ENCODE data around the gene CCDC170.
"Not testable (repeated sequence)": the region's sequence is repeated elsewhere in the genome, so short reads cannot be mapped to it uniquely, and the experiment has no call there.

Gene CCDC170

DNA sequence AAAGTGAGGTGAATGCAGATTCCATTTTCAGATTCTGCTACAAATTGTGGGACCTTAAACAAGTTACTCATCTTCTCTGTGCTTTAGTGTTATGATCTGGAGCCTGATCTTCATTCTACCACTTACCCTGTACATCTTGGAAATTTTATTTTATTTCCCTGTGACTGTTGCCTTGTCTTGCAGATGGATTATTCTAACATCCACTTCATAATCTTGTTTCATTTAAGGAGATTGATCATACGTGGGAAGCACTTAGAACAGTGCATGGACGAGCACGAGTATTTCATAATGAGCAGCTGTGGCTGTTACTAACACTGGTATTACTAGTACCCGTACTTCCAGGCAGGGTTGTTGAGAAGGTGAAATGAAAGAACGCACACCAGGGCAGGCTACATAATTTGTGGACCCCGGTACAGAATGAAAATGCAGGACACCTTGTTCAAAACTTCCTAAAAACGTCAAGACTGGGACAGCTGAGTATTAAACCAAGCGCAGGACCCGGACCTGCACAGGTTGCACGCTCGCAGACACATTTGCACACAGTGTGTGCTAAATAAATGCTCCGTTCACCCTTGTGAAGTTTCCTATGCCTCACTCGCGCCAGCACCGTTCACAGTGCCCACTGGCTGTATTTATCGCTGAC is 535 bp upstream of the CCDC170 start:
- FAIRE-seq (no peak), DNase-seq (ENCODE audit: low spot score) (no peak)

- FAIRE-seq (no peak), DNase-seq (ENCODE audit: low spot score) (peak; percentile 36)
Observed at GRCh38 chr6:151494235-151494935, 568 bp downstream of the CCDC170 start.

- no peak for FAIRE-seq
- no peak for DNase-seq (ENCODE audit: low spot score)
Observed at GRCh38 chr6:151494936-151495320, 1.1 kb downstream of the CCDC170 start.

- no peak for DNase-seq (ENCODE audit: low spot score)
- FAIRE-seq: no peak
Observed at GRCh38 chr6:151495380-151495779, 1.6 kb downstream of the CCDC170 start.

DNA sequence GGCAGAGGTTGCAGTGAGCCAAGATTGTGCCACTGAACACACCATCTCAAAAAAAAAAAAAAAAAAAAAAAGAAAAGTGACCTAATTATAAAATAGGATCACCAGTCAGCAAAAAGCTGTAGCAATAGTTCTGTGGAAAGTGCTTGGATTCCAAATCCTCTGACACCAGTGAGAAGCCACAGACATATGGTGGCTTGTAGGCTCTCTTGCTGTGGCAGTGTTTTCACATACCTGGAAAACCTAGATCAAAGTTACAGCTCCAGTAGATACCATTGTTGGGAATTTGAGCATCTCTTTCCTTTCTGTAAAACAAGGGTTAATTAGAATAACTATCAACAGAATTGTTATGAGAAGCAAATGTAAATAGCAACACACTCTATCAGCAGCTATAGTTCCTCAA is 4.1 kb downstream of the CCDC170 start:
- FAIRE-seq (no peak), DNase-seq (ENCODE audit: low spot score) (no peak)

DNA sequence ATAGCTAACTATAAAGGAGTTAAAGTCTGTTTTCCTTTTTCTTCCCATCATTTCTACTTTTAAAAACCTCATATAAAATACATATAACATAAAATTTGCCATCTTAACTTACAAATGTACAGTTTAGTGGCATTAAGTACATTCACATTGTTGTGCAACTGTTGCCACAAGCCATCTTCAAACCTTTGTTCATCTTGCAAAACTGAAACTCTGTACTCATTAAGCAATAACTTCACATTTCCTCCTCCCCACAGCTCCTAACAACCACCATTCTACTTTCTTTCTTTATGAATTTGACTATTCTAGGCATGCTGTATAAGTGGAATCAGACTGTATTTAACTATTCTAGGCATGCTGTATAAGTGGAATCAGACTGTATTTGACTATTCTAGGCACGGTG is 4.5 kb downstream of the CCDC170 start:
- FAIRE-seq: no peak
- DNase-seq (ENCODE audit: low spot score): no peak

GRCh38 chr6:151499551-151499950 is 5.7 kb downstream of the CCDC170 start:
- FAIRE-seq (no peak), DNase-seq (ENCODE audit: low spot score) (no peak)

DNA sequence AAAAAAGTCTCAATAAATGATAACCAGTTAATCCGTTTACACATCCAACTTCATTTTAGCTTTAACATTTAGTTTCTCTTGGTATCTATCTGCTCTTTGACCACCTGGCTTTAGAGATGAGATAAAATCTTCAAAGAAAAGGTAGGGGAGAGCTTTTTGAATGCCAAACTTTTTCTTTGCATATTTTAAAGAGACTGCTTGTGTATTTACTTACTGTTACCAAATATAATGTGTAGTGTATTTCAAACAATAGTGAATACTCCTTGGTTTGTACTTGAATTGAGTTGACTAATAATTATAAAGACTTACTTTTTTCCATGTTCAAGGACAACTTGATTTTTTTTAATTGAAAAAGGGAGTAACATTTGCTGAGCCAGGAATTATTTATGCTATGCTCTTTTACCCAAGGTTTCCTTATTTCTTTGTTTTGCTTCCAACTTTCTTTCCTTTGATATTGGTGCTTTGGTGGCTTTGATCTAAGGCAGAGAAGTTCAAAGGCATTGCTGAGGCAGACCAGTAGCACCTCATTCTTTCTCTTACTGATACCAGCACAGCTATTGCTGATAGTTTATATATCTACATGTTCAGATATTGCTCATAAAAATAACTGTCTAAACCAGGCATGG is 7.8 kb downstream of the CCDC170 start:
- FAIRE-seq (no peak), DNase-seq (ENCODE audit: low spot score) (no peak)

GRCh38 chr6:151502499-151502898 is 8.7 kb downstream of the CCDC170 start:
- no peak for FAIRE-seq
- peak; percentile 35 for DNase-seq (ENCODE audit: low spot score)

DNA sequence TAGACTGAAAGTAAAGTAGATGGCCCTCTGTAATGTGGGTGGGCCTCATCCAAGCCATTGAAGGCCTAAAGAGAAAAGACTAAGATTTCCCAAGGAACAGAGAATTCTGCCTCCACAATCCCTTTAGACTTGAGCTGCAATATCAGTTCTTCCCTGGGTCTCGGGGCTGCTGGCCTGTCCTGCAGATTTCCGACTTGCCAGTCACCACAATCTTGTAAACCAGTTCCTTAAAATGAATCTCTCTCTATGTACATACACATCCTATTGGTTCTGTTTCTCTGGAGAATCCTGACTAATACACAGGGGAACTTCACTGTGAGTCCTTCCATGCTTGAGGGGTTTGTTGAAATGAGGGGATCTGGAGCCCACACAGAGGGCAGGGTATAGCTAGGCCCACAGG is 12.9 kb downstream of the CCDC170 start:
- FAIRE-seq: no peak

GRCh38 chr6:151509048-151509447 is 15.2 kb downstream of the CCDC170 start:
- DNase-seq (ENCODE audit: low spot score) (no peak), FAIRE-seq (no peak)

More for the DNA sequence above, 12.9 kb downstream of the CCDC170 start:
- DNase-seq (ENCODE audit: low spot score): no peak

- no peak for DNase-seq (ENCODE audit: low spot score)
- peak; percentile 20 for FAIRE-seq
Observed at GRCh38 chr6:151512481-151512880, 18.7 kb downstream of the CCDC170 start.

- DNase-seq (ENCODE audit: low spot score) (no peak), FAIRE-seq (no peak)
Observed at GRCh38 chr6:151514000-151514730, 20.3 kb downstream of the CCDC170 start.

GRCh38 chr6:151518992-151519391 is 25.2 kb downstream of the CCDC170 start:
- FAIRE-seq; DNase-seq (ENCODE audit: low spot score): not testable (repeated sequence)

DNA sequence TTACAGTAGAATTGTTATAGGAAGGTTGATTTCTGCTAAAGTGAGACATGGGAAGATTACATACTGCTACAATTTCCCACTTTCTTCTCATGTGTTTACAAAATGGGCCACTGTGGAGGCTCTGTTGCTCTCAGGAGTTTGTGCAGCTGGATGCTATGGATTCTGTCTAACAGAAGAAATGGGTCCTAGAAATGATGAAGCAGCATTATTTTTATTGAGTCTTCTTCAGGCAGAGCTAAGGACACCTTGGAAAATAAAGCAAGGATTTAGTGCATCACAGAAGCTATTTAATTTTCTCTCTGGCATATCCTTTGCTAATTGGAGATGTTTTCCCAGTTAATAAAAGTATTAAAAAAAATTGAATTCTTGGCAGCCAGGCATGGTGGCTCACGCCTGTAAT is 29.2 kb downstream of the CCDC170 start:
- FAIRE-seq: no peak

DNA sequence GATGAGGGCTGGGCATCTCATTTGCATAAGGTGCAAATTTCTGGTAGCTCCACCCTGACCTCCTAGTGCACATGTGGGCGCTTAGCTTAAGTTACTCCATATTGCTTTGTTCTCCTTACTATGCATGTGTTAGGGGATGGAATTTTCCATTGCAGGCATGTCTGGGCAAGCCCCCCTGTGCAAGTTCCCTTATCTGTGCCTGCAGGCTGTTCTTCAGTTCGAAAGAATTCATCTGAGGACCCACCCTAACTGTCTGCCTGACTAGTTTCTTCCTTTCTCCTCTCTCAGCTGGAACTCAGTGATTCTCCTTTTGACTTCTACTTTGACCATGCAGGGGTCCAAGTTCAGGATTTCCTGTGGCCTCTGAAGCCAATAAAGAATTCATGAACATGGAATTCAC is 30.2 kb downstream of the CCDC170 start:
- DNase-seq (ENCODE audit: low spot score) (no peak), FAIRE-seq (no peak)

More for the DNA sequence above, 29.2 kb downstream of the CCDC170 start:
- DNase-seq (ENCODE audit: low spot score): no peak

DNA sequence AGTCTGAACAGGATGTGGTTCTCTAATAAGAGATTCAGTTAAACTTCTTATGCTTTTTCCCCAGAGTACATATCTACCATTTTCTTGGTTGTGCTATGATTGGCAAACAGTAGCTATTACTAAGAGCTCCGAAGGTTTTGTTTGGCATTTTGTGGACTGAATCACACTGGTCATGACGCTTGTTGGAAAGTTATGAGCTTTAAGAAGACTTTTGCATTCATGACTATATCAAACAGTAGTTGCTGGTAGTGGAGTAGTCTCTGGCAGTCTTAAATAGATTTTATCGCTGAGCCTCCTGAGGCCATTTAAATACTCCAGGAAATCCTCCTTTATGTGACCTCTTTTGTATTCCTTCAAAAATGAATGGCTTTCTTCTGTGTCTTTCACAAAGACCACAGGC is 40.8 kb downstream of the CCDC170 start:
- no peak for DNase-seq (ENCODE audit: low spot score)

DNA sequence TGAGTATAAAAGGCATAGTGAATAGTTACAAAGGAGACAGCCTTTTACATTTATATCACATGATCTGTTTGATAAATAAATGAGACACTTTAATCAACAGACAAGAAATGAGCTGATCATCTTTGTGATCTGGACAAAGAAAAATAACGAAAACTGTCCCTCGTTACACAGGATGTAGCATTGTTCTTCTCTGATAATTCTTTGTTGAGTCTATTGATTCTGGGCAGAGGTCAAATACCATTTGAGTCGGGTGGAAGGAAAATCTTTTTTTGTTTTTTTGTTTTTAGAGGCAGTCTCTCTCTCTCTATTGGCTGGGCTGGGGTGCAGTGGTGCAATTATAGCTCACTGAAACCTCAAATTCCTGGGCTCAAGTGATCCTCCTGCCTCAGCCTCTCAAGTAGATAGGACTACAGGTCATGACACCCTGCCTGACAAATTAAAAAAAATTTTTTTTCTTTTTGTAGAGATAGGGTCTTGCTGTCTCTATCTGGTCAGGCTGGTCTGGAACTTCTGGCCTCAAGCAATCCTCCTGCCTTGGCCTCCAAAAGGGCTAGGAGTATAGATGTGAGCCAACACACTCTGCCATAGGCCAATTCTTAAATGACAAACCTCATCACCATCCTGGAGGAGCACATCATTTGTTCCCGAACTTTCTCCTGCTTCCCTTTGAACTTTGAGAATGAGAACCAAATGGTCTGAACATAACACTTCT is 41.8 kb downstream of the CCDC170 start:
- FAIRE-seq: no peak

More for the DNA sequence above, 40.8 kb downstream of the CCDC170 start:
- FAIRE-seq: no peak

GRCh38 chr6:151536188-151536479 is 42.3 kb downstream of the CCDC170 start:
- DNase-seq (ENCODE audit: low spot score) (no peak), FAIRE-seq (no peak)

More for the DNA sequence above, 41.8 kb downstream of the CCDC170 start:
- no peak for DNase-seq (ENCODE audit: low spot score)

- FAIRE-seq (no peak), DNase-seq (ENCODE audit: low spot score) (no peak)
Observed at GRCh38 chr6:151537556-151537955, 43.7 kb downstream of the CCDC170 start.

- DNase-seq (ENCODE audit: low spot score): no peak
- no peak for FAIRE-seq
Observed at GRCh38 chr6:151539506-151540268, 45.9 kb downstream of the CCDC170 start.
